ENCODE data around the gene RPS27.
A peak's percentile ranks its signal among the peaks of the same experiment; 100 is the strongest.
"Not testable (repeated sequence)": the region's sequence is repeated elsewhere in the genome, so short reads cannot be mapped to it uniquely, and the experiment has no call there.

RPS27 gene

GRCh38 chr1:153977250-153978240, 13.0 kb upstream of the RPS27 start, which contains the start of gene JTB:
Gene JTB, minus strand, starts transcription at chr1:153977674. Its CDS starts 422 bp downstream, at chr1:153977252.
- TF ChIP-seq CTCF (IDR thresholded peaks at IDR 0.05; ENCODE audit: insufficient read depth, low read depth, low read length, missing control alignments): no peak

GRCh38 chr1:153978274-153978909, 12.2 kb upstream of the RPS27 start:
- H3K4me3 ChIP-seq (ENCODE audit: low read length): peak overlapping the region; percentile 96
- no peak for DNase-seq (ENCODE audit: low read depth)
- no peak for TF ChIP-seq CTCF (IDR thresholded peaks at IDR 0.05; ENCODE audit: insufficient read depth, low read depth, low read length, missing control alignments)

More at GRCh38 chr1:153977250-153978240, 13.0 kb upstream of the RPS27 start, which contains the start of gene JTB:
- DNase-seq (ENCODE audit: low read depth): peak; percentile 88
- H3K4me3 ChIP-seq (ENCODE audit: low read length): peak within 1 kb of the TSS; percentile 96

- DNase-seq (ENCODE audit: low read depth); H3K4me3 ChIP-seq (ENCODE audit: low read length): not testable (repeated sequence)
Measured at GRCh38 chr1:153979091-153979490, 11.5 kb upstream of the RPS27 start.

- DNase-seq (ENCODE audit: low read depth); H3K4me3 ChIP-seq (ENCODE audit: low read length): not testable (repeated sequence)
Measured at GRCh38 chr1:153981735-153982134, 8.8 kb upstream of the RPS27 start.

- no peak overlapping the region for H3K4me3 ChIP-seq (ENCODE audit: low read length)
- no peak for DNase-seq (ENCODE audit: low read depth)
- TF ChIP-seq CTCF (IDR thresholded peaks at IDR 0.05; ENCODE audit: insufficient read depth, low read depth, low read length, missing control alignments): no peak
Measured at GRCh38 chr1:153984123-153984894, 6.3 kb upstream of the RPS27 start.

GRCh38 chr1:153985341-153985912, 5.1 kb upstream of the RPS27 start:
- no peak for TF ChIP-seq CTCF (IDR thresholded peaks at IDR 0.05; ENCODE audit: insufficient read depth, low read depth, low read length, missing control alignments)
- no peak for DNase-seq (ENCODE audit: low read depth)
- H3K4me3 ChIP-seq (ENCODE audit: low read length): peak overlapping the region; percentile 63

GRCh38 chr1:153985941-153986761, 4.4 kb upstream of the RPS27 start, which contains the start of gene RAB13:
Gene RAB13, minus strand, starts transcription at chr1:153986339. Its CDS starts 103 bp downstream, at chr1:153986236.
- peak; percentile 89 for DNase-seq (ENCODE audit: low read depth)
- H3K4me3 ChIP-seq (ENCODE audit: low read length): peak within 1 kb of the TSS; percentile 63
- no peak for TF ChIP-seq CTCF (IDR thresholded peaks at IDR 0.05; ENCODE audit: insufficient read depth, low read depth, low read length, missing control alignments)

Data from epithelial cell of esophagus (primary cell).